Duodenal mucosa (tissue), 2 donors: ENCODE data around the gene PPA2.

Source experiments
- H3K27ac ChIP-seq: one replicate; pipeline ENCODE4 v1.7.0; 2013; ENCODE audit warnings: low read depth, low read length
- H3K27me3 ChIP-seq, 2 donors: one replicate each; pipeline ENCODE4 v1.7.0; 2013; ENCODE audit warnings: low read length in 2 of 2, control low read depth in 1 of 2; ENCODE audit not compliant: insufficient read depth in 2 of 2, control insufficient read depth in 1 of 2
- H3K36me3 ChIP-seq, 2 donors: one replicate each; pipeline ENCODE4 v1.7.0; 2013; ENCODE audit warnings: low read length in 2 of 2, control low read depth in 1 of 2; ENCODE audit not compliant: insufficient read depth in 2 of 2, control insufficient read depth in 1 of 2
- H3K4me1 ChIP-seq, 2 donors: one replicate each; pipeline ENCODE4 v1.7.0; 2013; ENCODE audit warnings: low read length in 2 of 2, control low read depth in 1 of 2; ENCODE audit not compliant: insufficient read depth in 2 of 2, control insufficient read depth in 1 of 2
- H3K4me3 ChIP-seq, 2 donors: one replicate each; pipeline ENCODE4 v1.7.0; 2013; ENCODE audit warnings: low read length in 2 of 2, low read depth in 1 of 2
- H3K9ac ChIP-seq, 2 donors: one replicate each; pipeline ENCODE4 v1.7.0; 2013; ENCODE audit warnings: low read length in 2 of 2, low read depth in 1 of 2
- H3K9me3 ChIP-seq, 2 donors: one replicate each; pipeline ENCODE4 v1.7.0; 2013; ENCODE audit warnings: low read length in 2 of 2, control low read depth in 1 of 2; ENCODE audit not compliant: control insufficient read depth in 1 of 2

Gene PPA2

GRCh38 chr4:105344141-105344540 is 129.7 kb downstream of the PPA2 start:
- Histone ChIP-seq H3K36me3 (no peaks in the 10 kb centered on the region), H3K27ac (no peak overlapping the region), H3K27me3 (no peaks in the 10 kb centered on the region), H3K9me3 (no peaks in the 10 kb centered on the region), H3K4me3 (no peak overlapping the region), H3K4me1 (no peaks in the 10 kb centered on the region), H3K9ac (no peak overlapping the region)

DNA sequence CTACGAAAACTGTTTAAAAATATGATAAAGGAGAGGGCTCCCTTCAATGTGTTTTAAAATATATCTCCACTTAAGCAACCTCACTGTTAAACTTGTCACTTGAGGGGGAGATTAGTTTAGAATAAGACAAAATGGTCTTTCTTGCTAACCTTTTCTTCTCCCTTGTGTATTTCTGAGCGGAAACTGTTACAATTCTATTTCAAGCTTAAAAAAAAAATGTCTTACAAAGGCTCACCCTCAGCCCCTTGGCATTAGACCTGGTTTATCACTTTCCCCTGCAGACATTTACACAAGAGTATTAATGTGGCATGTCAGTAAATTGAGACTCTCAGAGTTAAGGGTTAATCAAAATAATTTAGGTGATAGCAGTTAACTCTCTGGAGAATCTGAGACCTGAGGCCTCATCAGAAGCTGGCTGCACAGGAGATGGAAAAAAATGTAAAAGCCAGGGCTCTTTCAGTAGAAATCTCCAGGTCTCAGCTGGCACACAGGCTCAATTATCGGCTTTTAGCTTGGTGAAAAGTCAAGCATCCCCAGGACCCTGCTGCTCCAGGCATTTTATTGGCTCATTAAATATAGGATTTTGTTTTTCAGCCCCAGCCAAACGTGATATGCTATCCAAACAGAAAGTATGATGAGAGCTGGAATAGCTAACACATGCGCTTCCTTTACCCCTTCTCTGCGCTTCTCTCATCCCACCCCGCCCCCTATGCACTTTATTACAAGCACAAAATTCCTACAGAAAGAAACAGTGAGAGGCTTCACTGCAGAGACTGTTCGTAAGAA is 130.5 kb downstream of the PPA2 start:
- Histone ChIP-seq H3K9me3 (no peaks in the 10 kb centered on the region), H3K27ac (no peak overlapping the region), H3K4me3 (no peak overlapping the region), H3K4me1 (no peaks in the 10 kb centered on the region), H3K27me3 (no peaks in the 10 kb centered on the region), H3K9ac (no peak overlapping the region), H3K36me3 (no peaks in the 10 kb centered on the region)

DNA sequence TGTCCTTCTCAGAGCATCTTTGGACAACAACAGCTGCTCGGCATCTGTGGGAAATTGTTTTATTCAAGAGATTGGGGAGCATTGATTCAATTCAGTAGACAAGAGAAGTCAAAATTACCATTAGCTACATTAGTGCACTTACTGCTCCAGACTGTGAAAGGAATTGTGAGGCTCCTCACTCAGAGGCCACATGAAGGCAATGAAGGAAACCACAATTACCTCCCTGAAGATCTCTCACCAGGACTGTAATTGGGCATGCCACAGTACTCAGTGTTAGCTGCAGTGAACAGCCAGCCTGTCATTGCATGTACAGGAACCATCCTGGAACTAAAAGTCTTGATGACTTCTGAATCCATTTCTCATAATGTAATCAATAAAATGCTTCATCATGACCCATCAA is 144.8 kb downstream of the PPA2 start:
- Histone ChIP-seq H3K4me3 (no peak overlapping the region), H3K9ac (no peak overlapping the region), H3K4me1 (no peaks in the 10 kb centered on the region), H3K27ac (no peak overlapping the region), H3K9me3 (no peaks in the 10 kb centered on the region), H3K36me3 (no peaks in the 10 kb centered on the region), H3K27me3 (no peaks in the 10 kb centered on the region)

- Histone ChIP-seq H3K4me3 (no peak overlapping the region), H3K27ac (no peak overlapping the region), H3K27me3 (no peaks in the 10 kb centered on the region), H3K9ac (no peak overlapping the region), H3K4me1 (no peaks in the 10 kb centered on the region), H3K9me3 (no peaks in the 10 kb centered on the region), H3K36me3 (no peaks in the 10 kb centered on the region)
Observed at GRCh38 chr4:105327956-105328355, 145.9 kb downstream of the PPA2 start.

DNA sequence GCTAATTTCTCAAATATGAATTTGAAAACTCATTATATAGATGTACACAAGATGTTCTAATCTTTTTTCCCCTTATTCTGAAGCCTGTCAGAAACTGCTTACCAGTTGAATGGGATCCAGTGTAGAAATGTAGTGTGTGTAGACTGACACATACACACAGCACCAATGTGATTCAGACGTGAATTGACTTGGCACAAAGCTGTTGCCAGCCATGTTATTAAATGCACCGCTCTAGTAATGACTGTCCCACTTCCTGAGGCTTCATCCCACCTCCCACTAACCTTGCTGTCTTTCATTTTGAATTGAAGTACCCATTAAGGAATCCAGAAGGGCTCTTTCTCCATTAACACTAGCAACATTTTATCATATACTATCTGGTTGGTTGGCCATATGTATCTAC is 146.6 kb downstream of the PPA2 start:
- H3K27me3 ChIP-seq = no peaks in the 10 kb centered on the region

More for the DNA sequence above, 146.6 kb downstream of the PPA2 start:
- Histone ChIP-seq H3K27ac (no peak overlapping the region), H3K4me3 (no peak overlapping the region), H3K9ac (no peak overlapping the region), H3K36me3 (no peaks in the 10 kb centered on the region), H3K4me1 (no peaks in the 10 kb centered on the region), H3K9me3 (no peaks in the 10 kb centered on the region)
